Activated T-helper 1 cell treated with anti-CD3 and anti-CD28 coated beads, Interleukin-12 subunit alpha, Interleukin-12 subunit beta, Interleukin-2, Interleukin-4 antibody, amounts not matched to agents 30 ng/mL and 10 ng/mL and 1 ng/mL, durations not matched to agents 14 hours and 24 hours and 36 hours (primary cell): ENCODE measurements around the gene CCDC33. TPM values are rescaled to one million over a fixed set of nuclear protein-coding genes. Genes with fewer than 3 reads are reported as not detected.

ENCODE experiments used
- DNase-seq: peaks from one replicate; pipeline ENCODE4 v3.0.0; 2021; ENCODE audit warnings: low spot score
- H3K27ac Mint-ChIP-seq: one replicate; pipeline ENCODE4 v1.8.0; 2021; ENCODE audit warnings: mild to moderate bottlenecking, mixed read lengths
- H3K27me3 Mint-ChIP-seq: one replicate; pipeline ENCODE4 v1.8.0; 2022; ENCODE audit warnings: mild to moderate bottlenecking, moderate library complexity, mixed read lengths; ENCODE audit not compliant: insufficient read depth
- H3K36me3 Mint-ChIP-seq: one replicate; pipeline ENCODE4 v1.8.0; 2021; ENCODE audit warnings: low read depth, mixed read lengths
- H3K4me1 Mint-ChIP-seq: one replicate; pipeline ENCODE4 v1.8.0; 2021; ENCODE audit warnings: low read depth, mixed read lengths
- H3K4me3 Mint-ChIP-seq: one replicate; pipeline ENCODE4 v1.8.0; 2021; ENCODE audit warnings: mild to moderate bottlenecking, moderate library complexity, mixed read lengths
- H3K9me3 Mint-ChIP-seq: one replicate; pipeline ENCODE4 v1.8.0; 2021; ENCODE audit warnings: mixed read lengths
- intact Hi-C: fragments of 100-400 bp; cut with micrococcal nuclease; formaldehyde crosslinking; loops from one replicate; pipeline ENCODE4 v1.15.1; 2024
- total RNA-seq: library from RNA; stranded (reverse); gene quantifications from 2 replicates; pipeline ENCODE4 v1.2.3, GENCODE V29; 2022

Gene CCDC33
- total RNA-seq, 1 donor from 2014 or later = not detected

- Mint-ChIP-seq H3K27ac (no peak overlapping the region), H3K36me3 (no peaks in the 10 kb centered on the region), H3K9me3 (no peaks in the 10 kb centered on the region), H3K4me3 (no peak overlapping the region), H3K4me1 (no peaks in the 10 kb centered on the region), H3K27me3 (peaks cover 2% of the 10 kb centered on the region)
- intact Hi-C loops = no loop called here
- DNase-seq = no peak
Observed at GRCh38 chr15:74201710-74202420, 34.3 kb upstream of the CCDC33 start.

GRCh38 chr15:74202452-74203401 is 33.4 kb upstream of the CCDC33 start, which contains the start of gene STRA6:
STRA6 (minus strand) TSS chr15:74202787; CDS start chr15:74202267, 520 bp downstream.
- DNase-seq = no peak
- Mint-ChIP-seq H3K4me1 (no peaks in the 10 kb centered on the region), H3K9me3 (no peaks in the 10 kb centered on the region), H3K27me3 (peaks cover 4% of the 10 kb centered on the region), H3K27ac (no peak within 1 kb of the TSS), H3K4me3 (no peak within 1 kb of the TSS), H3K36me3 (no peaks in the 10 kb centered on the region)
- intact Hi-C loops = no loop called here

- no peak for DNase-seq
- Mint-ChIP-seq H3K27ac (no peak overlapping the region), H3K4me3 (no peak overlapping the region), H3K4me1 (no peaks in the 10 kb centered on the region), H3K27me3 (peaks cover 7% of the 10 kb centered on the region), H3K36me3 (no peaks in the 10 kb centered on the region), H3K9me3 (no peaks in the 10 kb centered on the region)
- intact Hi-C loops = no loop called here
Observed at GRCh38 chr15:74203914-74204431, 32.2 kb upstream of the CCDC33 start.

- intact Hi-C loops = no loop called here
- no peak overlapping the region for H3K27ac Mint-ChIP-seq
Observed at GRCh38 chr15:74205582-74205947, 30.6 kb upstream of the CCDC33 start.

GRCh38 chr15:74206801-74207281 is 29.3 kb upstream of the CCDC33 start:
- Mint-ChIP-seq H3K27ac (no peak overlapping the region), H3K27me3 (peaks cover 11% of the 10 kb centered on the region), H3K4me3 (no peak overlapping the region), H3K9me3 (no peaks in the 10 kb centered on the region), H3K36me3 (no peaks in the 10 kb centered on the region), H3K4me1 (no peaks in the 10 kb centered on the region)
- intact Hi-C loops = no loop called here
- no peak for DNase-seq

More at GRCh38 chr15:74205582-74205947, 30.6 kb upstream of the CCDC33 start:
- DNase-seq = no peak
- Mint-ChIP-seq H3K27me3 (peaks cover 10% of the 10 kb centered on the region), H3K36me3 (no peaks in the 10 kb centered on the region), H3K9me3 (no peaks in the 10 kb centered on the region), H3K4me1 (no peaks in the 10 kb centered on the region), H3K4me3 (no peak overlapping the region)

GRCh38 chr15:74207652-74208440 is 28.3 kb upstream of the CCDC33 start:
- no peaks in the 10 kb centered on the region for H3K9me3 Mint-ChIP-seq
- H3K27me3 Mint-ChIP-seq = peaks cover 11% of the 10 kb centered on the region
- intact Hi-C loops = no loop called here
- no peaks in the 10 kb centered on the region for H3K4me1 Mint-ChIP-seq
- H3K4me3 Mint-ChIP-seq = no peak overlapping the region
- no peaks in the 10 kb centered on the region for H3K36me3 Mint-ChIP-seq
- no peak for DNase-seq
- no peak overlapping the region for H3K27ac Mint-ChIP-seq

GRCh38 chr15:74208496-74208895 is 27.6 kb upstream of the CCDC33 start:
- intact Hi-C loops = no loop called here
- H3K36me3 Mint-ChIP-seq = no peaks in the 10 kb centered on the region
- H3K27me3 Mint-ChIP-seq = peaks cover 10% of the 10 kb centered on the region

GRCh38 chr15:74208901-74209559 is 27.1 kb upstream of the CCDC33 start:
- intact Hi-C loops = no loop called here
- Mint-ChIP-seq H3K9me3 (no peaks in the 10 kb centered on the region), H3K4me3 (no peak overlapping the region), H3K36me3 (no peaks in the 10 kb centered on the region), H3K27me3 (peaks cover 10% of the 10 kb centered on the region), H3K27ac (no peak overlapping the region), H3K4me1 (no peaks in the 10 kb centered on the region)
- DNase-seq = no peak

More at GRCh38 chr15:74208496-74208895, 27.6 kb upstream of the CCDC33 start:
- no peaks in the 10 kb centered on the region for H3K4me1 Mint-ChIP-seq
- H3K4me3 Mint-ChIP-seq = no peak overlapping the region
- no peak overlapping the region for H3K27ac Mint-ChIP-seq
- DNase-seq = no peak
- H3K9me3 Mint-ChIP-seq = no peaks in the 10 kb centered on the region

- H3K9me3 Mint-ChIP-seq = no peaks in the 10 kb centered on the region
- H3K27ac Mint-ChIP-seq = no peak overlapping the region
- intact Hi-C loops = no loop called here
- DNase-seq = no peak
- no peak overlapping the region for H3K4me3 Mint-ChIP-seq
- H3K27me3 Mint-ChIP-seq = peaks cover 10% of the 10 kb centered on the region
- H3K36me3 Mint-ChIP-seq = no peaks in the 10 kb centered on the region
- no peaks in the 10 kb centered on the region for H3K4me1 Mint-ChIP-seq
Observed at GRCh38 chr15:74209560-74209958, 26.6 kb upstream of the CCDC33 start.

GRCh38 chr15:74209997-74210671 is 26.0 kb upstream of the CCDC33 start:
- Mint-ChIP-seq H3K4me1 (no peaks in the 10 kb centered on the region), H3K27ac (no peak overlapping the region), H3K4me3 (no peak overlapping the region), H3K36me3 (no peaks in the 10 kb centered on the region), H3K27me3 (peaks cover 11% of the 10 kb centered on the region), H3K9me3 (no peaks in the 10 kb centered on the region)
- no peak for DNase-seq
- intact Hi-C loops = no loop called here

- no peak overlapping the region for H3K4me3 Mint-ChIP-seq
- no peaks in the 10 kb centered on the region for H3K4me1 Mint-ChIP-seq
- no peaks in the 10 kb centered on the region for H3K9me3 Mint-ChIP-seq
- intact Hi-C loops = no loop called here
- H3K27ac Mint-ChIP-seq = no peak overlapping the region
- H3K27me3 Mint-ChIP-seq = peaks cover 12% of the 10 kb centered on the region
- DNase-seq = no peak
- H3K36me3 Mint-ChIP-seq = no peaks in the 10 kb centered on the region
Observed at GRCh38 chr15:74210729-74211128, 25.4 kb upstream of the CCDC33 start.
